GM10248 (cell line): ENCODE data around the gene PLSCR4.

Experiments used
- CTCF ChIA-PET: fragments of 300-600 bp; sonication (Branson Sonifier 250); formaldehyde crosslinking; extraction: SDS; loops from one replicate; lab custom pipeline; 2021; ENCODE audit warnings: antibody characterized with exemption; lab: Yijun Ruan, JAX
- POLR2A ChIA-PET: fragments of 350-650 bp; sonication (Branson Sonifier 250); formaldehyde crosslinking; extraction: SDS; loops from one replicate; lab custom pipeline; 2020; ENCODE audit warnings: antibody characterized with exemption; lab: Yijun Ruan, JAX
- DNase-seq: peaks from one replicate; pipeline ENCODE4 v3.0.0; 2012; ENCODE audit errors: extremely low spot score
- TF ChIP-seq, protein P1 (sequence below): IDR thresholded peaks from 2 replicates; pipeline ENCODE4 v1.5.1; 2012; ENCODE audit warnings: mild to moderate bottlenecking, low read depth; ENCODE audit errors: extremely low read depth, missing control alignments, control extremely low read depth

Gene PLSCR4

DNA sequence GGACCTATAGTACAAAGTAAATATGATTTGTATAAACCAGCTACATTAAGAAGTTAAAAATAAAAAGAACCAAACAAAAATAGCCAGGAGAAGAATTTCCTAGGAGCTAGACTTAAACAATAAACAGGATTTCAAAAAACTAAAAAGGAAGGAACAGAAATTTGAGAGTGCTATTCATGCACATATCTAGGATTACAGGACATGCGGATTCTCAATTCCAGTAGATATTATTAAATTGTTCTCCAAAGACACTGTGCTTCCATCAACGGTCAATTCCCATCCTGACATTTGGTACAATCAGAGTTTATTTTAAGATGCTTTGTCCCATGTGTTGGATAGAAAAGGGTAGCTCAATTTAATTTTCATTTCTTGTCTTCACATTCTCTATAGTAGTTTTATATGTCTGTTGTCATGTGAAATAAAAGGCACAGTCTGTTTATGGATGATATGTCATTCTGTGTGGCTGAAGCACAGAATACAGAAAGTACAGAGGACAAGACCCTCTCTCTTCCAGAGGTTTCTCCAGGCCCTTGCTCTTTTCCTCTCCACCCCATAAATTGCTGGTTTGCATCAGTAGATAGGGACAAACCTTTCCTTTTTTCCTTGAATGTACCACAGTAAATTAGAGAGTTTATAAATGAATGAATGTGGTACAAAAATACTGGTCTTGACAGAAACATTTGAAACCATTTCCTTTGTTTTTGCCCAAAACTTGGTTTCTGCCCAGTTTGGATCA is 93.4 kb downstream of the PLSCR4 start:
- POLR2A ChIA-PET = no interaction called here
- DNase-seq = no peak
- TF ChIP-seq, protein P1, sequence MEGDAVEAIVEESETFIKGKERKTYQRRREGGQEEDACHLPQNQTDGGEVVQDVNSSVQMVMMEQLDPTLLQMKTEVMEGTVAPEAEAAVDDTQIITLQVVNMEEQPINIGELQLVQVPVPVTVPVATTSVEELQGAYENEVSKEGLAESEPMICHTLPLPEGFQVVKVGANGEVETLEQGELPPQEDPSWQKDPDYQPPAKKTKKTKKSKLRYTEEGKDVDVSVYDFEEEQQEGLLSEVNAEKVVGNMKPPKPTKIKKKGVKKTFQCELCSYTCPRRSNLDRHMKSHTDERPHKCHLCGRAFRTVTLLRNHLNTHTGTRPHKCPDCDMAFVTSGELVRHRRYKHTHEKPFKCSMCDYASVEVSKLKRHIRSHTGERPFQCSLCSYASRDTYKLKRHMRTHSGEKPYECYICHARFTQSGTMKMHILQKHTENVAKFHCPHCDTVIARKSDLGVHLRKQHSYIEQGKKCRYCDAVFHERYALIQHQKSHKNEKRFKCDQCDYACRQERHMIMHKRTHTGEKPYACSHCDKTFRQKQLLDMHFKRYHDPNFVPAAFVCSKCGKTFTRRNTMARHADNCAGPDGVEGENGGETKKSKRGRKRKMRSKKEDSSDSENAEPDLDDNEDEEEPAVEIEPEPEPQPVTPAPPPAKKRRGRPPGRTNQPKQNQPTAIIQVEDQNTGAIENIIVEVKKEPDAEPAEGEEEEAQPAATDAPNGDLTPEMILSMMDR = no peak
- CTCF ChIA-PET = interaction anchor here (0.9 to 2.4 kb wide), 5 partner anchors 9 to 40 kb away, joined by 3 to 9 read pairs (median 4); no protein-coding TSS in a partner anchor

DNA sequence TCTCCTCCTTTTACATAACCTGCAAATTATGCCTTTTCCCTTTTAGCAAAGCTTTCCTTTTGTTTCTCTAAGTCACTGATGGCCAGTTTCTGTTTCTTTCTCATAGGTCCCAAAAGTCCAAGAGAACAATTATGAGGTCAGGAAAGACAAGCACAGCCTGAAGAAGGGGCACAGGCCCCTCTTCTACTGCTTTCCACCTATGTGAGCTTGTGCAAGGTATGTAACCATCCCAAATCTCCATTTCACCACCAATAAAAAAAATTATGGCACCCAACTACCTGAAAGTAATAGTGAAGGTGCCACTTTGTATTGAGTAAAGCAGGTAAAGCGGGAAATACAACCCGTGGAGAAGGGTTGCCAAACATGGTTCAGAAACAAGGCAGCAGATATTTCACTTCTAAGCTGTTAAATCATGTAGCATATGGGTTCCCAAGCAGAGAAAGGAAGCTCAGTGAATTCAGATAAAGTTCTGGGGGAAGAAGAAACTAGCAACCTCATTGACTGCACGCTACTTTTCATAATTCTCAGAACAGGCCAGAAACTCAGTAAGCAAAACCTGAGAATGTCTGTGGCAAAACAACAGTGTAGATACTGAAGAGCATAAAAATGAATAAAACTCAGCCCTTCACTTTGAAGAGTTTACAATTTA is 94.1 kb downstream of the PLSCR4 start:
- ChIA-PET CTCF (interaction anchor here (0.9 to 2.4 kb wide), 6 partner anchors 10 to 40 kb away, joined by 3 to 9 read pairs (median 4); no protein-coding TSS in a partner anchor), POLR2A (no interaction called here)
- TF ChIP-seq, protein P1 = no peak
- DNase-seq = no peak

DNA sequence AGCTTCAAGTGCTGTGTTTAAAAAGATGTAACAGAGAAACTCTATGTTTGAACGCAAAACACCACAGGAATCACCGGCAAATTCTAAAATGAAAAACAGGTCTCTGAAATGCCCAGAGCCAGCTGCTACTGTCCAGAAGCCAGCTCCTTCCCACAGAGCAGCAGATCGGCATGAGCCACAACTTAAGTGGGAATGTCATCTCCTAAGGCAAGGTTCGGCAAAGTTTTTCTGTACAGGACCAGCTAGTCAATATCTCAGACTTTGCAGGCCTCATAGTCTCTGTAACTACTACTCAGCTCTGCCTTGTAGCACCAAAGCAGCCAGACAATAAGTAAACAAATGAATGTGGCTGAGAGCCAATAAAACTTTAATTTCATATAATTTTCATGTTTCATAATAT is 94.8 kb downstream of the PLSCR4 start:
- ChIA-PET POLR2A (no interaction called here), CTCF (interaction anchor here (1.0 to 2.4 kb wide), 3 partner anchors 10 to 33 kb away, joined by 3 to 9 read pairs (median 5); no protein-coding TSS in a partner anchor)
- no peak for DNase-seq
- TF ChIP-seq, protein P1 = no peak

DNA sequence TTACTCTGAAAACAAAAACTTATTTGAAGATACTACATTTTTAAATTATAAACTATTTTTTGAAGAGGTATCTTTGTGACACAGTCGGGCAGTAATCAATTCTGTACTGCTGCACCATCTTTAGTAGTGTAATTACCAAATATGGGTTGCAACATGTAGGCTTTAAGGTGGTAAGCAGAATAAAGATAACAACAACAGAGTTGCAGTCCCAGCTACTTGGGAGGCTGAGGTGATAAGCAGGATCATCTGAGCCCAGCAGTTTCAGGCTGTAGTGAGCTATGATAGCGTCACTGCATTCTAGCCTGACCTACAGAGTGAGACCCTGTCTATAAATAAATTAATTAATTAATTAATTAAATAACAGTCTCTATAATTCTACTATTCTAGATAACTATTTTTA is 95.9 kb downstream of the PLSCR4 start:
- ChIA-PET CTCF (interaction anchor here (1.0 to 1.4 kb wide), 3 partner anchors 9 to 90 kb away, joined by 3 to 5 read pairs (median 3); no protein-coding TSS in a partner anchor), POLR2A (no interaction called here)
- DNase-seq = no peak
- TF ChIP-seq, protein P1 = no peak

DNA sequence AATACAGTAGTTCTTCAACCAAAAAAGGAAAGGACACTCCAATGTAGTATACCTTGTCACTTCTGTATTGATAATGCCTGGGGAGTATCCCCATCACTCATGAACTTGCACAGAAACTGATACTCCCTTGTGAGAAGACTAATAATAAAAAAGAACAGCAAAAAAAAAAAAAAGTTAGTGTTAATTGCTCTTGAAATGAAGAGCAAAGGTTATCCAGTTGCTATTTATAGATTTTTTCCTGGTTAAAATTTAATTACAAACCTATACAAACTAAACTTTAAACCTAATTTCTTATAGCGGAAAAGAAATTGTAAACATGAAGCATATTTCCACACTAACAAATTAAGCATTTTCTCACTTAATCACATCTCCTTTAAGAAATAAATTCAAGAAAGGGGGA is 96.6 kb downstream of the PLSCR4 start:
- TF ChIP-seq, protein P1 = no peak
- no peak for DNase-seq
- ChIA-PET POLR2A (no interaction called here), CTCF (interaction anchor here (1.0 kb wide), 2 partner anchors 35 to 89 kb away, joined by 3 read pairs; no protein-coding TSS in a partner anchor)

DNA sequence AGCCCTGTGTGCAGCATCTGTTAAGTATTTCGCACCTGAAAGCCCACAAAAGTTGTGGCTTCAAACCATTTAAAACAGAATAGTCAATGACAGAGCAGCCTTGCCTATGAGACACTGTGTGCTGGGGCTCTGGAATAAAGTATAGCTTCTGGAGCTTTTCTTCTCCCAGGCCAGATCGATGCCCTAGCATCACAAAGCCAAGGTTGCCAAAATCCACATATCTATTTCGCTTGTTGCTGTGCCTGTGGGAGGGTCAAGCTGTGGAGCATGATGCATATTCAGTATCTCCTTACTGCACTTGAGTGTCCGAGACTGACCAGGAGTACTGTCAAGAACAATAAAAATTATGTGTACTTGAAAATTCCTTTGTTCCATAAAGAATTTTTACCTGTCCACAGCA is 97.5 kb downstream of the PLSCR4 start:
- TF ChIP-seq, protein P1 = no peak
- DNase-seq = no peak
- CTCF ChIA-PET = no interaction called here
- POLR2A ChIA-PET = no interaction called here
